ENCODE measurements around the gene UCK1. TPM values are rescaled to one million over a fixed set of nuclear protein-coding genes. Genes with fewer than 3 reads are reported as not detected.
A peak's percentile ranks its signal among the peaks of the same experiment; 100 is the strongest.

Gene UCK1
- total RNA-seq, 1 donor from 2014 or later: 23.5 TPM

GRCh38 chr9:131483319-131484050 is 47.6 kb downstream of the UCK1 start:
- ATAC-seq (peak; percentile 86), DNase-seq (ENCODE audit: missing footprints) (no peak)
- intact Hi-C loops (cut with DNase I): no loop called here

- DNase-seq (ENCODE audit: missing footprints) (no peak), ATAC-seq (no peak)
- intact Hi-C loops (cut with DNase I): no loop called here
Measured at GRCh38 chr9:131482343-131483006, 48.6 kb downstream of the UCK1 start.

GRCh38 chr9:131481441-131482342 is 49.4 kb downstream of the UCK1 start:
- ATAC-seq: no peak
- DNase-seq (ENCODE audit: missing footprints): no peak
- intact Hi-C loops (cut with DNase I): no loop called here

- intact Hi-C loops (cut with DNase I): no loop called here
- DNase-seq (ENCODE audit: missing footprints) (no peak), ATAC-seq (no peak)
Measured at GRCh38 chr9:131480258-131480657, 50.8 kb downstream of the UCK1 start.

GRCh38 chr9:131478911-131479310 is 52.2 kb downstream of the UCK1 start:
- no peak for ATAC-seq
- intact Hi-C loops (cut with DNase I): loop anchor here (5.0 kb wide), 2 partner anchors 107 to 127 kb away; no protein-coding TSS in a partner anchor
- no peak for DNase-seq (ENCODE audit: missing footprints)

- intact Hi-C loops (cut with DNase I): loop anchor here (5.0 kb wide), 2 partner anchors 106 to 126 kb away; no protein-coding TSS in a partner anchor
- ATAC-seq (no peak), DNase-seq (ENCODE audit: missing footprints) (no peak)
Measured at GRCh38 chr9:131478421-131478868, 52.6 kb downstream of the UCK1 start.

GRCh38 chr9:131477816-131478419 is 53.1 kb downstream of the UCK1 start:
- DNase-seq (ENCODE audit: missing footprints) (no peak), ATAC-seq (no peak)
- intact Hi-C loops (cut with DNase I): loop anchor here (5.0 kb wide), 2 partner anchors 106 to 126 kb away; no protein-coding TSS in a partner anchor

- intact Hi-C loops (cut with DNase I): loop anchor here (5.0 kb wide), 2 partner anchors 105 to 125 kb away; no protein-coding TSS in a partner anchor
- no peak for ATAC-seq
Measured at GRCh38 chr9:131477367-131477766, 53.7 kb downstream of the UCK1 start.

GRCh38 chr9:131476777-131477345 is 54.2 kb downstream of the UCK1 start:
- intact Hi-C loops (cut with DNase I): loop anchor here (5.0 kb wide), 2 partner anchors 105 to 125 kb away; no protein-coding TSS in a partner anchor
- DNase-seq (ENCODE audit: missing footprints): peak; percentile 74
- ATAC-seq: peak; percentile 83

More at GRCh38 chr9:131477367-131477766, 53.7 kb downstream of the UCK1 start:
- DNase-seq (ENCODE audit: missing footprints): no peak

- intact Hi-C loops (cut with DNase I): loop anchor here (5.0 kb wide), 2 partner anchors 104 to 124 kb away; no protein-coding TSS in a partner anchor
- ATAC-seq (peak; percentile 53), DNase-seq (ENCODE audit: missing footprints) (no peak)
Measured at GRCh38 chr9:131475956-131476776, 54.9 kb downstream of the UCK1 start.

- intact Hi-C loops (cut with DNase I): loop anchor here (5.0 kb wide), 2 partner anchors 103 to 123 kb away; no protein-coding TSS in a partner anchor
- ATAC-seq: peak; percentile 5
- DNase-seq (ENCODE audit: missing footprints): no peak
Measured at GRCh38 chr9:131475111-131475955, 55.7 kb downstream of the UCK1 start.

- intact Hi-C loops (cut with DNase I): loop anchor here (5.0 kb wide), 2 partner anchors 102 to 122 kb away; no protein-coding TSS in a partner anchor
- no peak for DNase-seq (ENCODE audit: missing footprints)
- no peak for ATAC-seq
Measured at GRCh38 chr9:131474711-131475110, 56.4 kb downstream of the UCK1 start.

- DNase-seq (ENCODE audit: missing footprints) (no peak), ATAC-seq (no peak)
- intact Hi-C loops (cut with DNase I): no loop called here
Measured at GRCh38 chr9:131473891-131474290, 57.2 kb downstream of the UCK1 start.
